ENCODE data around the gene MYRFL. TPM values are rescaled to one million over a fixed set of nuclear protein-coding genes. Genes with fewer than 3 reads are reported as not detected.

Gene MYRFL
- total RNA-seq, 1 donor from 2014 or later = 0.43 TPM

DNA sequence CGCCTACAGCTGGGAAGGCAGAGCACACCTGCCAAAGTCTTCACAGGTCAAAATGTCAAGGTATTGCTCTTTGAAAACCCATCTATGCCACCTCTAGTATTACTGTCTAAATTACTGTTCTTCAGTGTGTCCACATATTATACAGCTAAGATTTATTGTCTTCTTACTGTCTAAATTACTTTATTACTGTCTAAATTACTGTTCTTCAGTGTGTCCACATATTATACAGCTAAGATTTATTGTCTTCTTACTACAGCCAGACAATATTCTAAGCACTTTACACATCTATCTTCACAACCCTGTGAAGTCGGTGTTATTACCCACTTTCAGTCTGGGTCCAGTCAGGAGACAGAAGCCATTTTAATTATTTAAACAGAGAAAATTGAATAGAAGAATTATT, 173.9 kb downstream of the MYRFL start:
- H3K27ac Mint-ChIP-seq = no peak overlapping the region
- no peaks in the 10 kb centered on the region for H3K9me3 Mint-ChIP-seq
- H3K4me1 Mint-ChIP-seq (ENCODE audit: unreplicated experiment) = peaks cover 18% of the 10 kb centered on the region
- H3K27me3 Mint-ChIP-seq = no peaks in the 10 kb centered on the region
- no peaks in the 10 kb centered on the region for H3K36me3 Mint-ChIP-seq
- no peak for DNase-seq (ENCODE audit: extremely low spot score, unreplicated experiment)
- TF ChIP-seq, protein P1, sequence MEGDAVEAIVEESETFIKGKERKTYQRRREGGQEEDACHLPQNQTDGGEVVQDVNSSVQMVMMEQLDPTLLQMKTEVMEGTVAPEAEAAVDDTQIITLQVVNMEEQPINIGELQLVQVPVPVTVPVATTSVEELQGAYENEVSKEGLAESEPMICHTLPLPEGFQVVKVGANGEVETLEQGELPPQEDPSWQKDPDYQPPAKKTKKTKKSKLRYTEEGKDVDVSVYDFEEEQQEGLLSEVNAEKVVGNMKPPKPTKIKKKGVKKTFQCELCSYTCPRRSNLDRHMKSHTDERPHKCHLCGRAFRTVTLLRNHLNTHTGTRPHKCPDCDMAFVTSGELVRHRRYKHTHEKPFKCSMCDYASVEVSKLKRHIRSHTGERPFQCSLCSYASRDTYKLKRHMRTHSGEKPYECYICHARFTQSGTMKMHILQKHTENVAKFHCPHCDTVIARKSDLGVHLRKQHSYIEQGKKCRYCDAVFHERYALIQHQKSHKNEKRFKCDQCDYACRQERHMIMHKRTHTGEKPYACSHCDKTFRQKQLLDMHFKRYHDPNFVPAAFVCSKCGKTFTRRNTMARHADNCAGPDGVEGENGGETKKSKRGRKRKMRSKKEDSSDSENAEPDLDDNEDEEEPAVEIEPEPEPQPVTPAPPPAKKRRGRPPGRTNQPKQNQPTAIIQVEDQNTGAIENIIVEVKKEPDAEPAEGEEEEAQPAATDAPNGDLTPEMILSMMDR (conservative IDR thresholded peaks at IDR 0.05) = no peak
- H3K4me3 Mint-ChIP-seq = no peak overlapping the region

DNA sequence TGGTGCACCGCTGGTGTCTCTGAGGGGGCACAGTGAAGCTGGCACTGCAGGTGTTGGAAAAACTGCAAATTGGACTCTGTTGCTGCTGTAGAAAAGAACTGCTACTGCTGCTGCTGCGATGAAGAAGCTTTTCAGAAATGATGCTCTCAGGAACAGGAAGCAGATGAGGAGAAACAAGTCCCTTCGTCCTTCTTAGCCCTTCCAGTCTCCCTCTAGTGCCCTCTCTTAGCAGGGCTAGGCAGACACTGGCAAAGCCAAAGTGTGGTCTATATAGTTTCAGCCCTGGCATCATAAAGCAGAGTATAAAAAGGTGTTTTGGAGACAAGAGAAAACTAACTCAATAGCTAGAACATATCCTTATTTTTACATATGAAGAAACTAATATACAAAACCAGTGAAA, 174.5 kb downstream of the MYRFL start:
- Mint-ChIP-seq H3K36me3 (no peaks in the 10 kb centered on the region), H3K27me3 (no peaks in the 10 kb centered on the region), H3K4me1 (ENCODE audit: unreplicated experiment) (peaks cover 18% of the 10 kb centered on the region), H3K9me3 (no peaks in the 10 kb centered on the region), H3K27ac (no peak overlapping the region), H3K4me3 (no peak overlapping the region)
- TF ChIP-seq, protein P1 (conservative IDR thresholded peaks at IDR 0.05) = no peak
- DNase-seq (ENCODE audit: extremely low spot score, unreplicated experiment) = no peak

DNA sequence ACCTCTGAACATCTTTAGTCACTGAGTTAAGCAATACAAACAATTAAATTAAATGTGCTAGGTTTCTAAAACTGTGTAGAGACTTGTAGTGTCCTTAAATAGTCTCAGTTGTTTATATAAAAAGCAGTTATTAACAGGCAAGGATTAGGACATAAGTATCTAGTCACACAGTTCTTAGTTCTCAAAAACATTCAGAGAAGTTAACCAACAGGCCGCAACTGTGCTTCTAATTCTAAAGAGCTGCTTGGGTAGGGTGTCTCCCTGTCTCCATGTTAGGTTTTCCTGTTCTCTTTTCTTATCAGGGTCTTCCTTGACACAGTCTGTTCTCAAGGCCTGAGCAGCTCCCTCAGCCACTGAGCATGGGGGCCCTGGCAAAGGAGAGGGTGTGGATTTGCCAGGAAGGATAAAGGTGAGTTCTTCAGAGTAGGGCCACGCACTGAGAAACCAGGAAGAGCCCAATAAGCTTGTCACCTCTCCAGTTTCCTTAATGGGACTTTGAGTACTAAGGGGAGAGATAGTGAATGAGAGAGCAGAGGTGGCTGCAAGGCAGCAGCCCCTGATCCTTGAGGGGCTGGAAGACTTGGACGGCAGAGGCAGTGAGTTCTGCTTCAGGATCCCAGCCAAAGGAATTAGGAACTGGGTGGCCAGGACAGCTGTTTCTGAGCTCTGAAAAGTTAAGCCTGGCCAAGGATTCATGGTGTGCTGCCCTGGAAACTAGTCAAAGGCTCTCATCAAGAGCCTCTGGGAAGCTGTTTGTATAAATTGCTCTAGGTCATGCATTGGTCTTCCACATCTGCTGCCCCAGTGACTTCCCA, 177.3 kb downstream of the MYRFL start:
- no peaks in the 10 kb centered on the region for H3K36me3 Mint-ChIP-seq
- TF ChIP-seq, protein P1 (conservative IDR thresholded peaks at IDR 0.05) = no peak
- peak overlapping the region; percentile 31 for H3K4me3 Mint-ChIP-seq
- H3K9me3 Mint-ChIP-seq = no peaks in the 10 kb centered on the region
- peaks cover 18% of the 10 kb centered on the region for H3K4me1 Mint-ChIP-seq (ENCODE audit: unreplicated experiment)
- peak overlapping the region; percentile 52 for H3K27ac Mint-ChIP-seq
- H3K27me3 Mint-ChIP-seq = no peaks in the 10 kb centered on the region
- no peak for DNase-seq (ENCODE audit: extremely low spot score, unreplicated experiment)

DNA sequence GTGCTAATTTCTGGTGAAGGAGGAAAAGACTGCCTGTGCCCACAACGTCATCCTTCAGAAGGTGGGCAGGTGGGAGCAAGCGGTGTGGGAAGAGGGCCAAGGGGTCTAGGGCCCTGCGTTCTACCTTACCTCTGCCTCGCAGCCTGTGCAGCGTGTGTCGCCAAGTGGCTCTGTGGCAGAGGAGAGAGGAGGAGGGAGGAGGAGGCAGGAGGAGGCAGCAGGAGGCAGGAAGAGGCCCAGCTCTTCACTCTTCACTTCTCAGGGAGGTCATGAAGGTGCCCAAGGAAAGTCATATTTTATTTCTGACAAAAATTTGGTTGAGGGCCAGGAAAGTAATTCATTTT, 177.9 kb downstream of the MYRFL start:
- Mint-ChIP-seq H3K4me3 (peak overlapping the region; percentile 31), H3K9me3 (no peaks in the 10 kb centered on the region), H3K36me3 (no peaks in the 10 kb centered on the region), H3K4me1 (ENCODE audit: unreplicated experiment) (peaks cover 18% of the 10 kb centered on the region), H3K27ac (no peak overlapping the region), H3K27me3 (no peaks in the 10 kb centered on the region)
- TF ChIP-seq, protein P1 (conservative IDR thresholded peaks at IDR 0.05) = no peak
- DNase-seq (ENCODE audit: extremely low spot score, unreplicated experiment) = no peak

DNA sequence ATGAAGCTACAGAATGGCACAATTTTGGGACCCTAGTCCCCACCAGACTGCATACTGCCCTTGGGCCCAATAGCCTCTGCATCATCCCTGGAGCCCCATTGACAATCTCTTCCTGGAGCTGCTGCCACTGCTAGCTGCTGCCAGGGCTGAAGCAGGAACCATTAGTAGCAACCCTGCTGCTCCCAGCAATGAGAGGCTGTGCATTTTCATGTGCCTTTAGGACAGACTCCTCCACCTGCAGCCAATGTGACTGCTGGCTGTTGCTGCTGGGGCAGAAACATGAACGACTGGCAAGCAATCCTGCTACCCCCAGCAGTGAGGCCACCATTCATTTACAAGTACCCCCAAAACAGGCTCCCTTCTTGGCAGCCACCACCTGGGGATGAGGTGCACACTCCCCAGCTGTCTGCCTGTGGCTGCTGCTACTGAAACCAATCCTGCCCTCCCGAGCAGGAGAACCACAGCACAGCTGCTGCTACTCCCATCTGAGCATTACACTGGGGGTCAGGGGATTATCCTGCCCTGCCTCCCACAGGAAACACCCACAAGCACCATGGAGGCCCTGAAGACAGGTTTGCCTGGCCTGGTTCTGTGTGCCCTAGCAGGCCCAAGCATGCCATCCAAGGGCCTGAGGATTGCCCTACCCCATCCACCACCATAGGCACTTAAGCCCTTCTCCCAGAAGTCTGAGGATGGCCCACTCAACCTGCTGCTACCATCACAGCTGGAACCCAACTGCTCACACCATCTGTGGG, 181.0 kb downstream of the MYRFL start:
- Mint-ChIP-seq H3K36me3 (peaks cover 6% of the 10 kb centered on the region), H3K27ac (no peak overlapping the region), H3K4me1 (ENCODE audit: unreplicated experiment) (peaks cover 18% of the 10 kb centered on the region), H3K27me3 (no peaks in the 10 kb centered on the region), H3K9me3 (peaks cover 16% of the 10 kb centered on the region), H3K4me3 (no peak overlapping the region)
- DNase-seq (ENCODE audit: extremely low spot score, unreplicated experiment) = no peak
- TF ChIP-seq, protein P1 (conservative IDR thresholded peaks at IDR 0.05) = no peak

Data from type B pancreatic cell (in vitro differentiated cells).